ENCODE data around the gene KRAS. TPM values are rescaled to one million over a fixed set of nuclear protein-coding genes. Genes with fewer than 3 reads are reported as not detected.

Gene KRAS
- total and polyA plus RNA-seq, 4 donors = 6.2 to 33.0 (median 14.1) TPM

- H3K9ac ChIP-seq (ENCODE audit: low read depth in 1 of 2, low read length in 2 of 2) = no peak overlapping the region
- 92% methylated on average over 2 of the region's 2 CpGs for WGBS
These were observed 19.0 kb upstream of the KRAS start for GRCh38 chr12:25269701-25270100.

More at GRCh38 chr12:25269701-25270100, 19.0 kb upstream of the KRAS start:
- TF ChIP-seq GABPA (IDR thresholded peaks at IDR 0.05 in 1 of 2, conservative IDR thresholded peaks at IDR 0.05 in 1 of 2) (no peak), CTCF (IDR thresholded peaks at IDR 0.05; ENCODE audit: low read depth, low read length, missing input control) (no peak), ZBTB33 (IDR thresholded peaks at IDR 0.05) (no peak), HNF4G (IDR thresholded peaks at IDR 0.05) (no peak), HNF4A (conservative IDR thresholded peaks at IDR 0.05) (no peak), FOXA2 (IDR thresholded peaks at IDR 0.05) (no peak), REST (IDR thresholded peaks at IDR 0.05) (no peak), ATF3 (IDR thresholded peaks at IDR 0.05) (no peak), JUND (IDR thresholded peaks at IDR 0.05) (no peak), MAX (IDR thresholded peaks at IDR 0.05) (no peak), RXRA (IDR thresholded peaks at IDR 0.05) (no peak), EGR1 (IDR thresholded peaks at IDR 0.05; ENCODE audit: low read depth in 2 of 2) (no peak), NR2F2 (IDR thresholded peaks at IDR 0.05) (no peak), RAD21 (IDR thresholded peaks at IDR 0.05) (no peak), FOXA1 (IDR thresholded peaks at IDR 0.05) (no peak), TAF1 (conservative IDR thresholded peaks at IDR 0.05) (no peak), YY1 (IDR thresholded peaks at IDR 0.05) (no peak)
- Histone ChIP-seq H3K27me3 (ENCODE audit: control insufficient read depth in 4 of 4, insufficient read depth in 4 of 4, low read length in 3 of 4) (no peaks in the 10 kb centered on the region), H3K4me3 (ENCODE audit: low read depth in 1 of 3, low read length in 3 of 3) (no peak overlapping the region), H3K4me1 (ENCODE audit: control insufficient read depth in 4 of 4, insufficient read depth in 4 of 4, low read length in 3 of 4) (no peaks in the 10 kb centered on the region), H3K27ac (ENCODE audit: low read depth in 1 of 2, low read length in 2 of 2) (no peak overlapping the region), H3K36me3 (ENCODE audit: control insufficient read depth in 4 of 4, insufficient read depth in 3 of 4, low read depth in 1 of 4, low read length in 3 of 4) (no peaks in the 10 kb centered on the region), H3K9me3 (ENCODE audit: control insufficient read depth in 4 of 4, low read length in 3 of 4) (no peaks in the 10 kb centered on the region)
- DNase-seq (ENCODE audit: low spot score) = no peak

All from liver (tissue), 9 donors.